Gastroesophageal sphincter (tissue), 4 donors: Measurements from ENCODE around the gene COL4A2. TPM values are rescaled to one million over a fixed set of nuclear protein-coding genes. Genes with fewer than 3 reads are reported as not detected.
A peak's percentile ranks its signal among the peaks of the same experiment; 100 is the strongest.

Experiments used
- ATAC-seq: fragments of 150-250 bp; one replicate; pipeline ENCODE4 v1.9.1; 2016; ENCODE audit warnings: mild to moderate bottlenecking, moderate library complexity
- H3K27ac ChIP-seq, 4 donors: fragments of 200-600 bp; sonication (generic) in 3 of 4; 1 replicate in 3 of 4; 2 replicates in 1 of 4; pipeline ENCODE4 v1.5.1; 2016 to 2019
- H3K27me3 ChIP-seq: fragments of 200-600 bp; sonication (generic); one replicate; pipeline ENCODE4 v1.5.1; 2019
- H3K36me3 ChIP-seq, 2 donors: fragments of 200-600 bp; sonication (generic); one replicate each; pipeline ENCODE4 v1.5.1; 2019; ENCODE audit warnings: control low read depth in 1 of 2
- H3K4me1 ChIP-seq, 3 donors: fragments of 200-600 bp; sonication (generic); 1 replicate in 2 of 3; 2 replicates in 1 of 3; pipeline ENCODE4 v1.5.1; 2016 to 2019; ENCODE audit warnings: control low read depth in 2 of 3
- H3K4me3 ChIP-seq, 2 donors: fragments of 200-600 bp; sonication (generic); one replicate each; pipeline ENCODE4 v1.5.1; 2019; ENCODE audit warnings: mild to moderate bottlenecking in 1 of 2, moderate library complexity in 1 of 2
- H3K9me3 ChIP-seq, 3 donors: fragments of 200-600 bp; sonication (generic); one replicate each; pipeline ENCODE4 v1.5.1; 2017 to 2019; ENCODE audit warnings: control low read depth in 2 of 3
- CTCF ChIP-seq, 4 experiments: fragments of 200-600 bp in 2 of 4; fragments of 450-650 bp in 2 of 4; sonication (generic) in 1 of 4; IDR thresholded peaks; one replicate each; pipeline ENCODE4 v1.5.1; 2017 to 2019; ENCODE audit warnings: antibody characterized with exemption in 4 of 4, mild to moderate bottlenecking in 2 of 4, moderate library complexity in 2 of 4
- EP300 ChIP-seq: sonication (generic); formaldehyde crosslinking; IDR thresholded peaks from one replicate; pipeline ENCODE4 v1.6.1; 2017; ENCODE audit warnings: antibody characterized with exemption, mild to moderate bottlenecking
- POLR2A ChIP-seq, 2 donors: fragments of 450-650 bp; IDR thresholded peaks; one replicate each; pipeline ENCODE4 v1.6.1; 2017; ENCODE audit warnings: antibody characterized with exemption in 2 of 2, mild to moderate bottlenecking in 2 of 2, moderate library complexity in 1 of 2
- POLR2AphosphoS5 ChIP-seq: sonication (generic); formaldehyde crosslinking; IDR thresholded peaks from one replicate; pipeline ENCODE4 v1.6.1; 2017; ENCODE audit warnings: antibody characterized with exemption
- WGBS, 2 donors: methylation state at CpG; one replicate each; pipeline ENCODE4 v1.1.5; 2018; ENCODE audit warnings: low coverage in 1 of 2; 5-methylcytosine and 5-hydroxymethylcytosine counted together
- total RNA-seq, 4 donors: library from RNA; depleted of rRNA; stranded (reverse); fragments of >200 nt; gene quantifications; one replicate each; pipeline ENCODE4 v1.1.0, GENCODE V29; 2016

Gene COL4A2
- total RNA-seq, 4 donors from 2014 or later = 478 to 945 (median 543) TPM

GRCh38 chr13:110430391-110431336 is 123.6 kb downstream of the COL4A2 start:
- TF ChIP-seq POLR2A (IDR thresholded peaks at IDR 0.05) (no peak), POLR2AphosphoS5 (peak; percentile 12)
- Histone ChIP-seq H3K27ac (peak overlapping the region in 3 of 4 donors; percentile 2 to 75 (median 69)), H3K27me3 (no peaks in the 10 kb centered on the region), H3K4me1 (peaks cover 0 to 52% (median 6%) of the 10 kb centered on the region in 3 donors), H3K9me3 (no peaks in the 10 kb centered on the region), H3K36me3 (peaks cover 3 to 88% of the 10 kb centered on the region in 2 donors), H3K4me3 (no peak overlapping the region)
- WGBS, 2 donors = 92 to 94% methylated on average over 3 to 9 of the region's 13 CpGs
- no peak for ATAC-seq

GRCh38 chr13:110431425-110432294 is 124.6 kb downstream of the COL4A2 start:
- TF ChIP-seq POLR2A (IDR thresholded peaks at IDR 0.05) (no peak), EP300 (no peak), POLR2AphosphoS5 (no peak), CTCF (IDR thresholded peaks at IDR 0.05) (no peak)

GRCh38 chr13:110432522-110432921 is 125.4 kb downstream of the COL4A2 start:
- peaks cover 0 to 43% (median 6%) of the 10 kb centered on the region in 3 donors for H3K4me1 ChIP-seq
- H3K27ac ChIP-seq = peak overlapping the region in 3 of 4 donors; percentile 69 to 75 (median 69)
- ATAC-seq = no peak
- H3K36me3 ChIP-seq = peaks cover 3 to 93% of the 10 kb centered on the region in 2 donors
- no peak for TF ChIP-seq EP300
- H3K27me3 ChIP-seq = no peaks in the 10 kb centered on the region
- H3K9me3 ChIP-seq = no peaks in the 10 kb centered on the region
- no peak overlapping the region for H3K4me3 ChIP-seq
- WGBS, 2 donors = 73 to 75% methylated on average over 2 to 3 of the region's 3 CpGs

More at GRCh38 chr13:110431425-110432294, 124.6 kb downstream of the COL4A2 start:
- Histone ChIP-seq H3K4me1 (peaks cover 0 to 43% (median 6%) of the 10 kb centered on the region in 3 donors), H3K27ac (peak overlapping the region in 3 of 4 donors; percentile 30 to 75 (median 69)), H3K36me3 (peaks cover 3 to 88% of the 10 kb centered on the region in 2 donors), H3K9me3 (no peaks in the 10 kb centered on the region), H3K27me3 (no peaks in the 10 kb centered on the region), H3K4me3 (no peak overlapping the region)
- ATAC-seq = no peak
- 69 to 73% methylated on average over 8 of the region's 13 CpGs for WGBS, 2 donors

GRCh38 chr13:110433014-110433413 is 125.9 kb downstream of the COL4A2 start:
- Histone ChIP-seq H3K4me1 (peaks cover 0 to 41% (median 6%) of the 10 kb centered on the region in 3 donors), H3K36me3 (peaks cover 3 to 97% of the 10 kb centered on the region in 2 donors), H3K9me3 (no peaks in the 10 kb centered on the region), H3K27ac (peak overlapping the region in 3 of 4 donors; percentile 69 to 75 (median 69)), H3K4me3 (no peak overlapping the region), H3K27me3 (no peaks in the 10 kb centered on the region)
- ATAC-seq = peak; percentile 66
- no peak for TF ChIP-seq EP300
- TF ChIP-seq POLR2A (IDR thresholded peaks at IDR 0.05) = no peak
- no peak for TF ChIP-seq CTCF (IDR thresholded peaks at IDR 0.05)
- peak; percentile 25 for TF ChIP-seq POLR2AphosphoS5
- WGBS, 2 donors = no CpG with 5 or more reads among the region's 14 CpGs

GRCh38 chr13:110434629-110435028 is 127.5 kb downstream of the COL4A2 start:
- Histone ChIP-seq H3K27ac (peak overlapping the region in 1 of 4 donors; percentile 16), H3K27me3 (no peaks in the 10 kb centered on the region), H3K9me3 (no peaks in the 10 kb centered on the region), H3K4me3 (no peak overlapping the region), H3K36me3 (peaks cover 3 to 97% of the 10 kb centered on the region in 2 donors), H3K4me1 (peaks cover 0 to 35% (median 6%) of the 10 kb centered on the region in 3 donors)
- TF ChIP-seq POLR2AphosphoS5 = no peak
- TF ChIP-seq POLR2A (IDR thresholded peaks at IDR 0.05) = no peak
- TF ChIP-seq EP300 = no peak
- no peak for TF ChIP-seq CTCF (IDR thresholded peaks at IDR 0.05)
- ATAC-seq = no peak
- WGBS, 2 donors = 92% methylated on average over 2 of the region's 9 CpGs; no CpG with 5 or more reads in 1 of the 2 donors
